Testis (tissue), 3 donors: ENCODE data around the gene TGM3. TPM values are rescaled to one million over a fixed set of nuclear protein-coding genes. Genes with fewer than 3 reads are reported as not detected.

Experiments
- DNase-seq: peaks from one replicate; pipeline ENCODE4 v3.0.0-alpha.2; 2019
- H3K27ac ChIP-seq, 2 donors: fragments of 200-600 bp; sonication (generic); one replicate each; pipeline ENCODE4 v1.5.1; 2019
- H3K27me3 ChIP-seq: fragments of 200-600 bp; sonication (generic); one replicate; pipeline ENCODE4 v1.5.1; 2019
- H3K36me3 ChIP-seq: fragments of 200-600 bp; sonication (generic); one replicate; pipeline ENCODE4 v1.5.1; 2017; ENCODE audit warnings: low read depth; ENCODE audit errors: missing control alignments
- H3K4me1 ChIP-seq: fragments of 200-600 bp; sonication (generic); one replicate; pipeline ENCODE4 v1.5.1; 2019
- H3K4me3 ChIP-seq, 2 donors: fragments of 200-600 bp; sonication (generic); one replicate each; pipeline ENCODE4 v1.5.1; 2017 to 2019
- H3K9me3 ChIP-seq: fragments of 200-600 bp; sonication (generic); one replicate; pipeline ENCODE4 v1.5.1; 2017
- POLR2A ChIP-seq: fragments of 450-650 bp; IDR thresholded peaks from one replicate; pipeline ENCODE4 v1.6.1; 2017; ENCODE audit warnings: antibody characterized with exemption, mild to moderate bottlenecking, moderate library complexity
- WGBS, 2 donors: methylation state at CpG; one replicate each; pipeline ENCODE4 v1.1.5; 2018; 5-methylcytosine and 5-hydroxymethylcytosine counted together
- intact Hi-C: fragments of 100-400 bp; cut with DNase I; formaldehyde crosslinking; loops from one replicate; pipeline ENCODE4 v1.15.1; 2023; ENCODE audit warnings: low total_unique reads
- polyA plus RNA-seq: library from polyadenylated mRNA; stranded (reverse); fragments of 350-450 nt; fragmentation: Illumina TruSeq; extraction: RNeasy Lipid Tissue Mini Kit (QIAGEN cat#74804); gene quantifications from one replicate; pipeline ENCODE4 v1.2.3, GENCODE V29; 2014; ENCODE audit warnings: low read depth, low replicate concordance; ENCODE audit not compliant: insufficient read depth
- total RNA-seq, 2 donors: library from RNA; depleted of rRNA; stranded (reverse); fragments of >200 nt; gene quantifications; one replicate each; pipeline ENCODE4 v1.2.3, GENCODE V29; 2016
- TF ChIP-seq, protein P1 (sequence below), 3 experiments: fragments of 450-650 bp in 2 of 3; fragments of 200-600 bp in 1 of 3; sonication (generic) in 1 of 3; IDR thresholded peaks; one replicate each; pipeline ENCODE4 v1.5.1; 2016 to 2019; ENCODE audit warnings: antibody characterized with exemption in 3 of 3, mild to moderate bottlenecking in 2 of 3, moderate library complexity in 1 of 3

TGM3 gene
- total and polyA plus RNA-seq, 3 donors from 2014 or later: 2.6 to 4.9 (median 3.1) TPM

DNA sequence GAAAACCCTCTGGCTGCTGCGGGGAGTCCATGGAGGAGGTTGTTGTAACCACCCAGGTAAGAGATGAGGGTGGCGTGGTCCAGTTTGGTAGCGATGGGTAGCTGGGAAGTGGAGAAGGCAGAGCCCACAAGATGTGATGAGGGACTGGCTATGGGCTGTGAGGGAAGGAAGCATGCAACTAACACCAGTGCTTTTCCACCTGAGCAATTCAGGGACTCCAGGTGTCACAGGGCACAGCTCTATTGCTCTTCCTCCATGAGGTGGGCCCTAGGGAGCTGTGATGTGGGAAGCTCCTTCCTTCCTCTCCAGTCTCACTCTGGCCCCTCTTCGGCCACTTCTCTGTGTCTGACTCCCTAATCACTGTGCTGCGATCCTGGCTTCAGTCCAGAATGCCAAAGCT is 52.5 kb downstream of the TGM3 start:
- H3K27me3 ChIP-seq: no peaks in the 10 kb centered on the region
- H3K36me3 ChIP-seq: no peaks in the 10 kb centered on the region
- intact Hi-C loops: no loop called here
- no peak overlapping the region for H3K4me3 ChIP-seq
- TF ChIP-seq POLR2A: no peak
- TF ChIP-seq, protein P1, sequence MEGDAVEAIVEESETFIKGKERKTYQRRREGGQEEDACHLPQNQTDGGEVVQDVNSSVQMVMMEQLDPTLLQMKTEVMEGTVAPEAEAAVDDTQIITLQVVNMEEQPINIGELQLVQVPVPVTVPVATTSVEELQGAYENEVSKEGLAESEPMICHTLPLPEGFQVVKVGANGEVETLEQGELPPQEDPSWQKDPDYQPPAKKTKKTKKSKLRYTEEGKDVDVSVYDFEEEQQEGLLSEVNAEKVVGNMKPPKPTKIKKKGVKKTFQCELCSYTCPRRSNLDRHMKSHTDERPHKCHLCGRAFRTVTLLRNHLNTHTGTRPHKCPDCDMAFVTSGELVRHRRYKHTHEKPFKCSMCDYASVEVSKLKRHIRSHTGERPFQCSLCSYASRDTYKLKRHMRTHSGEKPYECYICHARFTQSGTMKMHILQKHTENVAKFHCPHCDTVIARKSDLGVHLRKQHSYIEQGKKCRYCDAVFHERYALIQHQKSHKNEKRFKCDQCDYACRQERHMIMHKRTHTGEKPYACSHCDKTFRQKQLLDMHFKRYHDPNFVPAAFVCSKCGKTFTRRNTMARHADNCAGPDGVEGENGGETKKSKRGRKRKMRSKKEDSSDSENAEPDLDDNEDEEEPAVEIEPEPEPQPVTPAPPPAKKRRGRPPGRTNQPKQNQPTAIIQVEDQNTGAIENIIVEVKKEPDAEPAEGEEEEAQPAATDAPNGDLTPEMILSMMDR (IDR thresholded peaks at IDR 0.05): no peak
- DNase-seq: no peak
- no peaks in the 10 kb centered on the region for H3K4me1 ChIP-seq
- 79 to 90% methylated on average over 5 of the region's 5 CpGs for WGBS, 2 donors
- H3K9me3 ChIP-seq: no peaks in the 10 kb centered on the region
- H3K27ac ChIP-seq: no peak overlapping the region

DNA sequence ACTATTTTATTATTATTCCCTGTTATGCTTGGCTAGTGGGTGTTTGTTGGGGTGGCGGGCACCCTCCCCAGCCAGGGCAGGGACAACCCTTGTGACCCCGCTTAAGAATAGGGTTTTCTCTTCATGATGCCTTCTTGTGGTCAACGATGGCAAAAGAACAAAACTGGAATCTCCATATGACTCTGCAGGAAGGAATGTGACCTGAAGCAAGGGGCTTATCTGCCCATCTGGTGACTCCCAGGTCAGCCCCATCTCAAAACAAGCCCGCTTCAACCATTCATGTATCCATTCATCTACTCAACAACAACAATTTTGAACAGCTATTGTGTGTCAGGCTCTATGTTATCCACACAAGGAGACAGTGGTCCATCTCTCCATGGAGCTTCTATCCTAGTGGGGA is 54.0 kb downstream of the TGM3 start:
- Histone ChIP-seq H3K27me3 (no peaks in the 10 kb centered on the region), H3K4me1 (no peaks in the 10 kb centered on the region), H3K9me3 (no peaks in the 10 kb centered on the region), H3K36me3 (no peaks in the 10 kb centered on the region), H3K4me3 (no peak overlapping the region), H3K27ac (no peak overlapping the region)
- WGBS, 2 donors: 54 to 57% methylated on average over 4 of the region's 4 CpGs
- intact Hi-C loops: no loop called here
- DNase-seq: no peak
- no peak for TF ChIP-seq POLR2A

DNA sequence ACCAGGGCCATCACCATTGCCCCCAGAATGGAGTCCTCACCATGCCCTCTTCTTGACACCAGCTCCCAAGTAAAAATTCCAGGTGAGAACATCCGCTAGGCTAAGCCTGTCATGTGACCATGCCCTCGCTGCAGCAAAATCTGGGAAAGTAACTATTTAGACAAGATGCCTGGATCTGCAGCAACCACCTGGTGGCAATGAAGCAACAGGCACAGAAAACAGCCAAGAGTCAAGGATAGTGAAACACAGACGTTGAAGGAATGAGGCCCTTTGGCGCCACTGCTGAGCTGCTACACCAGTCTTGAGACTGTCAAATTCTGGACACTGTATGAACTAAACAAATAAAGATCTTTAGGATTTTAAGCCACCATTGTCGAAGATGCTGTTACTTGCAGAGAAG is 54.8 kb downstream of the TGM3 start:
- no peak overlapping the region for H3K4me3 ChIP-seq
- no peaks in the 10 kb centered on the region for H3K4me1 ChIP-seq
- intact Hi-C loops: no loop called here
- H3K27me3 ChIP-seq: no peaks in the 10 kb centered on the region
- no peak overlapping the region for H3K27ac ChIP-seq
- no peak for DNase-seq
- H3K9me3 ChIP-seq: no peaks in the 10 kb centered on the region
- TF ChIP-seq POLR2A: no peak
- TF ChIP-seq, protein P1 (IDR thresholded peaks at IDR 0.05): no peak
- H3K36me3 ChIP-seq: no peaks in the 10 kb centered on the region
- WGBS, 2 donors: 82 to 85% methylated on average over 5 of the region's 5 CpGs

DNA sequence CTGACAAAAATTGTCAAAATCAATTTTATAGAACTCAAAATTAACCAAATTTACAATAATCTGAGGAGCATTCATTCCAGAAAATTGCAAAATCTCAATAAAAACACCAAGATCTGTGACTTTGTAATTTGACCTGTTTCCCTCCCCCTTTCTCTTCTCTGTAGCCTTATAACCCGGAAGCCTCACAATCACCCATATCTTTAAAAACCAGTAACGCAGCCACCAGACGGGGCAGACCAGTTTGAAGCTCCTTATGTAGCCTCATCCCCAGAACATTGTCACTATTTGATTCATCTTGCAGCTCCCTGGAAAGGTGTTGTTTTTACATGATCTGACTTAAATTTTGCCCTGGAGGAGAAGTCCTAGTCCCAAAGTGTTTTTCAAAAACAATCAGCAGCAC is 57.4 kb downstream of the TGM3 start:
- intact Hi-C loops: no loop called here
- no peaks in the 10 kb centered on the region for H3K27me3 ChIP-seq
- 71 to 73% methylated on average over 3 of the region's 3 CpGs for WGBS, 2 donors
- no peak for TF ChIP-seq POLR2A
- TF ChIP-seq, protein P1 (IDR thresholded peaks at IDR 0.05): no peak
- no peaks in the 10 kb centered on the region for H3K9me3 ChIP-seq
- H3K36me3 ChIP-seq: no peaks in the 10 kb centered on the region
- no peak overlapping the region for H3K27ac ChIP-seq
- no peaks in the 10 kb centered on the region for H3K4me1 ChIP-seq
- DNase-seq: no peak
- H3K4me3 ChIP-seq: no peak overlapping the region

DNA sequence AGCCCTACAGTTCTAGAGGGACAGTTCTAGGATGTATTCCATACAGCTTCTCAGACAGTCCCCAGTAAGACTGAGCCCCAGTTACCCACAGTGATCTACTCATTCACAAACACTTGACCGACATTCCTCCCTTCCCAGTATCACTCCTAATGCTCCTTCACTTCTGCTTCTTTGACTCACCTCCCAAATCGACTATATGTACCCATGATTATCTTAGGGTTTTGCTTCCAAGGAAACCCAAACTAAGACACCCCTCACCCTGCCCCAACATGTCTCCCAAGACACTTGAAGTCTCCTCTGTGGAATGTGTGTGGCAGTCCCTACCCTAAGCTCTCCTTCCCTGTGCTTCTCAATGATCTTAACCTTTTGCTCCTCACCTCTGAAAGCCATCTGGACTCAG is 61.3 kb downstream of the TGM3 start:
- no peak overlapping the region for H3K4me3 ChIP-seq
- no peak for DNase-seq
- no peaks in the 10 kb centered on the region for H3K27me3 ChIP-seq
- no peak overlapping the region for H3K27ac ChIP-seq
- TF ChIP-seq, protein P1 (IDR thresholded peaks at IDR 0.05): no peak
- TF ChIP-seq POLR2A: no peak
- H3K9me3 ChIP-seq: no peaks in the 10 kb centered on the region
- no peaks in the 10 kb centered on the region for H3K4me1 ChIP-seq
- intact Hi-C loops: no loop called here
- 49 to 59% methylated on average over 2 of the region's 2 CpGs for WGBS, 2 donors
- H3K36me3 ChIP-seq: no peaks in the 10 kb centered on the region
